DOHH2 (cell line): ENCODE results near the gene NEK7.

Experiments used
- H3F3A ChIP-seq: fragments of 200-600 bp; sonication (generic), shearing (Covaris generic); 2 replicates; pipeline ENCODE4 v1.6.0; 2016; ENCODE audit warnings: antibody characterized with exemption, mild to moderate bottlenecking; ENCODE audit not compliant: control insufficient read depth, insufficient read depth
- H3K27ac ChIP-seq: fragments of 200-600 bp; sonication (generic); 2 replicates; pipeline ENCODE4 v1.5.1; 2014; ENCODE audit warnings: low read depth, mild to moderate bottlenecking, low read length, moderate library complexity
- H3K27me3 ChIP-seq: fragments of 200-600 bp; sonication (generic); 2 replicates; pipeline ENCODE4 v1.6.1; 2014; ENCODE audit warnings: mild to moderate bottlenecking, low read length, mixed read lengths; ENCODE audit not compliant: control insufficient read depth
- H3K36me3 ChIP-seq: fragments of 200-600 bp; sonication (generic); 2 replicates; pipeline ENCODE4 v1.6.1; 2014; ENCODE audit warnings: mild to moderate bottlenecking, low read length, moderate library complexity, mixed read lengths; ENCODE audit not compliant: control insufficient read depth
- H3K4me1 ChIP-seq: fragments of 200-600 bp; sonication (generic); 2 replicates; pipeline ENCODE4 v1.6.1; 2014; ENCODE audit warnings: mild to moderate bottlenecking, low read length, mixed read lengths; ENCODE audit not compliant: control insufficient read depth
- H3K4me2 ChIP-seq: fragments of 200-600 bp; sonication (generic); 2 replicates; pipeline ENCODE4 v1.6.0; 2014; ENCODE audit warnings: mild to moderate bottlenecking, low read length, moderate library complexity
- H3K4me3 ChIP-seq: fragments of 200-600 bp; sonication (generic); 2 replicates; pipeline ENCODE4 v1.5.1; 2014; ENCODE audit warnings: mild to moderate bottlenecking, low read length, mixed read lengths
- H3K79me2 ChIP-seq: fragments of 200-600 bp; sonication (generic); 2 replicates; pipeline ENCODE4 v1.6.1; 2014; ENCODE audit warnings: mild to moderate bottlenecking, low read length, mixed read lengths; ENCODE audit not compliant: control insufficient read depth
- H3K9me2 ChIP-seq: fragments of 200-600 bp; sonication (generic); replicated peaks from 2 replicates; pipeline ENCODE4 v1.6.1; 2014; ENCODE audit warnings: mild to moderate bottlenecking, low read length, mixed read lengths; ENCODE audit not compliant: control insufficient read depth
- H3K9me3 ChIP-seq: fragments of 200-600 bp; sonication (generic); 2 replicates; pipeline ENCODE4 v1.6.1; 2014; ENCODE audit warnings: antibody characterized with exemption, low read length, mixed read lengths; ENCODE audit not compliant: control insufficient read depth, insufficient read depth
- H4K20me1 ChIP-seq: fragments of 200-600 bp; sonication (generic); 2 replicates; pipeline ENCODE4 v1.6.0; 2014; ENCODE audit warnings: low read depth, mild to moderate bottlenecking, antibody characterized with exemption, low read length, moderate library complexity; ENCODE audit not compliant: control insufficient read depth, insufficient read depth
- CTCF ChIP-seq: fragments of 200-600 bp; sonication (generic); IDR thresholded peaks from one replicate; pipeline ENCODE4 v1.5.1; 2014; ENCODE audit warnings: antibody characterized with exemption, mild to moderate bottlenecking, low read depth, low read length; ENCODE audit not compliant: poor library complexity, severe bottlenecking
- EZH2phosphoT487 ChIP-seq: fragments of 200-600 bp; sonication (generic); IDR thresholded peaks from 2 replicates; pipeline ENCODE4 v1.6.1; 2017; ENCODE audit warnings: borderline replicate concordance, mild to moderate bottlenecking, antibody characterized with exemption, low read length, moderate library complexity, mixed read lengths

NEK7 gene

GRCh38 chr1:198150369-198150768, 6.4 kb upstream of the NEK7 start:
- Histone ChIP-seq H3K9me3 (no peaks in the 10 kb centered on the region), H3K79me2 (no peaks in the 10 kb centered on the region)

GRCh38 chr1:198151688-198152087, 5.1 kb upstream of the NEK7 start:
- TF ChIP-seq EZH2phosphoT487 = no peak
- TF ChIP-seq CTCF = no peak
- H3K27me3 ChIP-seq = no peaks in the 10 kb centered on the region
- no peak overlapping the region for H3K27ac ChIP-seq
- H3K4me2 ChIP-seq = no peak overlapping the region
- H3K4me3 ChIP-seq = no peak overlapping the region
- H3K4me1 ChIP-seq = peaks cover 7% of the 10 kb centered on the region; the same call in 1 of the 2 replicates
- H3K79me2 ChIP-seq = no peaks in the 10 kb centered on the region
- no peaks in the 10 kb centered on the region for H4K20me1 ChIP-seq
- no peaks in the 10 kb centered on the region for H3K9me3 ChIP-seq
- no peaks in the 10 kb centered on the region for H3K36me3 ChIP-seq
- H3K9me2 ChIP-seq = no peaks in the 10 kb centered on the region
- no peaks in the 10 kb centered on the region for H3F3A ChIP-seq

More at GRCh38 chr1:198150369-198150768, 6.4 kb upstream of the NEK7 start:
- H3K4me3 ChIP-seq = no peak overlapping the region
- no peaks in the 10 kb centered on the region for H3K27me3 ChIP-seq
- TF ChIP-seq EZH2phosphoT487 (no peak), CTCF (no peak)
- H3K9me2 ChIP-seq = no peaks in the 10 kb centered on the region
- no peaks in the 10 kb centered on the region for H3F3A ChIP-seq
- no peaks in the 10 kb centered on the region for H4K20me1 ChIP-seq
- no peak overlapping the region for H3K27ac ChIP-seq
- H3K4me2 ChIP-seq = no peak overlapping the region
- H3K4me1 ChIP-seq = no peaks in the 10 kb centered on the region
- H3K36me3 ChIP-seq = no peaks in the 10 kb centered on the region

DNA sequence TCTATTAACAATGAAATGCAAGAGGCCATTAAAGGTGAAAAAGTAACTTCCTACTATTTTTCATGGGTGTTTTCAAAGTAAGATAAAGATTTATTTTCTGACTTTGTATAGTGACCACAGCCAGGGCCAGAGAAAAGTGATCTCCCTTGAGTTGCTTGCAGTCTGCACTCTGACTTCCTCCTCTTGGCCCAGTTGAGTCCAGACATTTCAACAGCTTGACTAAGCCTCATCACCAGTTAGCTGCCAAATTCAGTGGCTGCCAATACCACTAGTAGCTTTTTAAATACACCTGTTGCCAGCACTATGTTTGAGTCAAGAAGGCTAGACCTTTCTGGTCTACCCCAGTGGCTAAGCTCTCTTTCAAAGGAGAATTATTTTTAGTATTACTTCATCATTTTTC, 3.7 kb upstream of the NEK7 start:
- peaks cover 10% of the 10 kb centered on the region for H3K79me2 ChIP-seq

More for the DNA sequence above, 3.7 kb upstream of the NEK7 start:
- Histone ChIP-seq H3F3A (peaks cover 2% of the 10 kb centered on the region), H4K20me1 (no peaks in the 10 kb centered on the region), H3K27me3 (no peaks in the 10 kb centered on the region), H3K9me2 (no peaks in the 10 kb centered on the region), H3K4me2 (no peak overlapping the region), H3K9me3 (no peaks in the 10 kb centered on the region), H3K4me1 (peaks cover 9% of the 10 kb centered on the region), H3K27ac (no peak overlapping the region), H3K4me3 (no peak overlapping the region), H3K36me3 (no peaks in the 10 kb centered on the region)
- TF ChIP-seq EZH2phosphoT487 = no peak
- no peak for TF ChIP-seq CTCF
